ENCODE results near the gene CTNND2.

Gene CTNND2

GRCh38 chr5:11407556-11408145 is 496.6 kb downstream of the CTNND2 start:
- Histone ChIP-seq H3K9me3 (ENCODE audit: control insufficient read depth, insufficient read depth, low read length) (no peaks in the 10 kb centered on the region), H3K27me3 (ENCODE audit: control insufficient read depth, insufficient read depth, low read length) (no peaks in the 10 kb centered on the region), H3K27ac (ENCODE audit: low read length) (no peak overlapping the region), H3K4me3 (ENCODE audit: low read length) (no peak overlapping the region), H3K4me1 (ENCODE audit: control insufficient read depth, insufficient read depth, low read length) (no peaks in the 10 kb centered on the region), H3K36me3 (ENCODE audit: control insufficient read depth, insufficient read depth, low read length) (no peaks in the 10 kb centered on the region)
- no peak for DNase-seq (ENCODE audit: low read depth, low spot score)
- WGBS (ENCODE audit: insufficient coverage, insufficient read length) = no CpG with 5 or more reads among the region's 5 CpGs

DNA sequence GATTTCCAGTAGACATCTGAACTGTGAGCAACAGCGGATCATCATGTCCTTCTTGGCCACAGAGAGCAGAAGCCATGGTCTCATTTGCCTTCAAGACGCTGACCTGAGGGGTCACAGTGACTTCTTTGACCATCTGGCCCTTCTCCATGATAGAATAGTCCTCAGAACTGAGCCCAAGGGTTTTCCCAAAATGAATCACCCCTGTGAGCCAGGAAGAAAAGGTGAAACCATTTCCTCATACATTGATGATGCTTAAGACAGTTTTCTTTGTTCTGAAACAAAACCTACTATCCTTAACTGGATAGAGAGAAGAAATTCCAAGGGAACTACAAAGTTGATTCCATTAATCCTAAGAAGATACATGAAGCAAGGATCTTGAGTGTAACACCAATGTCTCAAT is 503.9 kb downstream of the CTNND2 start:
- WGBS (ENCODE audit: insufficient coverage, insufficient read length) = no CpG with 5 or more reads among the region's 2 CpGs
- no peak for DNase-seq (ENCODE audit: low read depth, low spot score)
- Histone ChIP-seq H3K4me1 (ENCODE audit: control insufficient read depth, insufficient read depth, low read length) (no peaks in the 10 kb centered on the region), H3K27me3 (ENCODE audit: control insufficient read depth, insufficient read depth, low read length) (no peaks in the 10 kb centered on the region), H3K9me3 (ENCODE audit: control insufficient read depth, insufficient read depth, low read length) (no peaks in the 10 kb centered on the region), H3K27ac (ENCODE audit: low read length) (no peak overlapping the region), H3K4me3 (ENCODE audit: low read length) (no peak overlapping the region), H3K36me3 (ENCODE audit: control insufficient read depth, insufficient read depth, low read length) (no peaks in the 10 kb centered on the region)

DNA sequence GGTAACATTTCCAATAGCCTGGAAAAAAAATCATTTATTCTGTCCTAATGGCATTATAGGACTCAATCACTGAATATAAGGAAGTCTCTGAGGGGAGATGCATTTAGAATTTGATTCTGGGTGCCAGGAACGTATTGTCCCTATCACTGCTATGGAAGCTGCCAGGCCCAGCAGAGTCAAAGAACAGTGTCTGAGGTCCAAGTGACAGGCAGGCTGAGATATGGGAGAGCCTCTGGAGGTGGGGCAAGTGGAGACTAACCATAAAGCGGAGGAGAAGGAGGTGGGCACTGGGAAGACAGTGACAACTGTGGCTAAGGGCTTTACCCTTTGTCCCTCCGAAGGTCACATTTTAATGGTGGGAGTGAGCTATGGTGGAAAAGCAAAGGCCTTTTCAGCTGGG is 505.5 kb downstream of the CTNND2 start:
- H3K27me3 ChIP-seq (ENCODE audit: control insufficient read depth, insufficient read depth, low read length) = no peaks in the 10 kb centered on the region
- no CpG with 5 or more reads among the region's 3 CpGs for WGBS (ENCODE audit: insufficient coverage, insufficient read length)
- no peak for DNase-seq (ENCODE audit: low read depth, low spot score)

DNA sequence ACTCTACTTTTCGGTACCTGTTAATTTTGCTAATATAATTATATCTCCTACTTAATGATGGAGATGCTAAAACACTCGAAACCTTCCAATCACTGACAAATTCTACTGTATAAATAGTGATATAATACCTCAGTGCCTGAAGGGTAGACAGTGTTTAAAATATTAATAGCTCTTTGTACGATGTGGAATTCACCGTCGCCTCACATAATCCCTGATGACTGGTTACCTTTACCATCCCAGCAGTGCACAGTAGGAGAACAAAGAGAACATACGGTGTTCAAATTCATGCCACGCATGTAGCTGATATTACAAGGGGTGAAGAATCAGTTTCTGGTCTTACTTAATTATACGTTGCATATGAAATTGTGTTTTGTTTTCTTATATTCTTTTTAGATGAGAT is 506.7 kb downstream of the CTNND2 start:
- no peaks in the 10 kb centered on the region for H3K9me3 ChIP-seq (ENCODE audit: control insufficient read depth, insufficient read depth, low read length)
- H3K27me3 ChIP-seq (ENCODE audit: control insufficient read depth, insufficient read depth, low read length) = no peaks in the 10 kb centered on the region
- H3K27ac ChIP-seq (ENCODE audit: low read length) = no peak overlapping the region
- no peak for DNase-seq (ENCODE audit: low read depth, low spot score)
- WGBS (ENCODE audit: insufficient coverage, insufficient read length) = no CpG with 5 or more reads among the region's 8 CpGs
- H3K4me3 ChIP-seq (ENCODE audit: low read length) = no peak overlapping the region
- H3K4me1 ChIP-seq (ENCODE audit: control insufficient read depth, insufficient read depth, low read length) = no peaks in the 10 kb centered on the region
- no peaks in the 10 kb centered on the region for H3K36me3 ChIP-seq (ENCODE audit: control insufficient read depth, insufficient read depth, low read length)

More for the DNA sequence above, 505.5 kb downstream of the CTNND2 start:
- Histone ChIP-seq H3K4me3 (ENCODE audit: low read length) (no peak overlapping the region), H3K9me3 (ENCODE audit: control insufficient read depth, insufficient read depth, low read length) (no peaks in the 10 kb centered on the region), H3K36me3 (ENCODE audit: control insufficient read depth, insufficient read depth, low read length) (no peaks in the 10 kb centered on the region), H3K27ac (ENCODE audit: low read length) (no peak overlapping the region), H3K4me1 (ENCODE audit: control insufficient read depth, insufficient read depth, low read length) (no peaks in the 10 kb centered on the region)

GRCh38 chr5:11396917-11397316 is 507.3 kb downstream of the CTNND2 start:
- Histone ChIP-seq H3K27ac (ENCODE audit: low read length) (no peak overlapping the region), H3K9me3 (ENCODE audit: control insufficient read depth, insufficient read depth, low read length) (no peaks in the 10 kb centered on the region), H3K4me3 (ENCODE audit: low read length) (no peak overlapping the region), H3K4me1 (ENCODE audit: control insufficient read depth, insufficient read depth, low read length) (no peaks in the 10 kb centered on the region), H3K36me3 (ENCODE audit: control insufficient read depth, insufficient read depth, low read length) (no peaks in the 10 kb centered on the region), H3K27me3 (ENCODE audit: control insufficient read depth, insufficient read depth, low read length) (no peaks in the 10 kb centered on the region)
- DNase-seq (ENCODE audit: low read depth, low spot score) = no peak
- no CpG with 5 or more reads among the region's 5 CpGs for WGBS (ENCODE audit: insufficient coverage, insufficient read length)

DNA sequence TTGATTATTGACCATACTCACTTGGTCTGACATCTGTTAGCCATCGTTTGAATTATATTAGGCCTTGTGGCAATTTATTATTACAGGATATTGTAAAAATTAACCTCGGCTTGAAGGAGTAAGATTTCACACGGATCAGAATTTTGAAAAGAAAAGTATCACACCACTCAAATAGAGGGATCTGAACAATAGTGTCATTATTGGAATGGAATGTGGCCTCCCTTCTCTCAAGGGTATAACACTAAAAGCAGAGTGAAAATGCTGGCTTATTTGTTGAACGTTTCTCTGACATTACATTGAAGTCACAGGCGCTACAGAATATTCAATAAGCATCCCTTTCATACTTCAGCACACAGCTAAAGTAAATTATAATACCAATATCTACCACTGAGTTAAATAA is 509.3 kb downstream of the CTNND2 start:
- no peaks in the 10 kb centered on the region for H3K36me3 ChIP-seq (ENCODE audit: control insufficient read depth, insufficient read depth, low read length)
- no peaks in the 10 kb centered on the region for H3K4me1 ChIP-seq (ENCODE audit: control insufficient read depth, insufficient read depth, low read length)
- no CpG with 5 or more reads among the region's 5 CpGs for WGBS (ENCODE audit: insufficient coverage, insufficient read length)

GRCh38 chr5:11390291-11390767 is 513.9 kb downstream of the CTNND2 start:
- Histone ChIP-seq H3K4me1 (ENCODE audit: control insufficient read depth, insufficient read depth, low read length) (peaks cover 1% of the 10 kb centered on the region; the same call in 1 of the 2 replicates), H3K36me3 (ENCODE audit: control insufficient read depth, insufficient read depth, low read length) (no peaks in the 10 kb centered on the region), H3K27me3 (ENCODE audit: control insufficient read depth, insufficient read depth, low read length) (peaks cover 2% of the 10 kb centered on the region; the same call in 1 of the 2 replicates), H3K9me3 (ENCODE audit: control insufficient read depth, insufficient read depth, low read length) (no peaks in the 10 kb centered on the region), H3K4me3 (ENCODE audit: low read length) (no peak overlapping the region), H3K27ac (ENCODE audit: low read length) (no peak overlapping the region)
- WGBS (ENCODE audit: insufficient coverage, insufficient read length) = no CpG with 5 or more reads among the region's 6 CpGs
- DNase-seq (ENCODE audit: low read depth, low spot score) = no peak

More for the DNA sequence above, 509.3 kb downstream of the CTNND2 start:
- no peaks in the 10 kb centered on the region for H3K27me3 ChIP-seq (ENCODE audit: control insufficient read depth, insufficient read depth, low read length)
- no peak for DNase-seq (ENCODE audit: low read depth, low spot score)
- no peak overlapping the region for H3K27ac ChIP-seq (ENCODE audit: low read length)
- H3K9me3 ChIP-seq (ENCODE audit: control insufficient read depth, insufficient read depth, low read length) = no peaks in the 10 kb centered on the region
- no peak overlapping the region for H3K4me3 ChIP-seq (ENCODE audit: low read length)

DNA sequence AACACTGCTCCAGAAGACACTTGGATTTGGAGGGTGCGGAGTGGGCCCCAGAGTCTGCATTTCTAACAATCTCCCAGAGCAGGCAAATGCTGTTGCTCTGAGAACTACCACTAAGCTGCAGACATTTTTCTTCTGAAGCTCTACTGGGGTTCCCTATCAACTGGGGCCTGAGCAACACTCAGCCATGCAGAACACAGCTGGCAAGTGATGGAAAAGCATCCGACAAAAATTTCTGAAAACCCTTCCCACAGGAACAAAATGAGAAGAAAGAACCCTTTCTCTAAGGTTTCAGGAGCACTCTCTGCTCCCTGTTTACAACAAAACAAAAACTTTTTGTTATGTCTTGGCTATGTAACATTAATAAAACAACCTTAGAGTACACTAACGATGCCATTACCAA is 516.9 kb downstream of the CTNND2 start:
- H3K27ac ChIP-seq (ENCODE audit: low read length) = no peak overlapping the region
- no CpG with 5 or more reads among the region's 3 CpGs for WGBS (ENCODE audit: insufficient coverage, insufficient read length)
- DNase-seq (ENCODE audit: low read depth, low spot score) = no peak
- H3K4me1 ChIP-seq (ENCODE audit: control insufficient read depth, insufficient read depth, low read length) = peaks cover 4% of the 10 kb centered on the region
- H3K36me3 ChIP-seq (ENCODE audit: control insufficient read depth, insufficient read depth, low read length) = no peaks in the 10 kb centered on the region; the same call in 1 of the 2 replicates
- H3K27me3 ChIP-seq (ENCODE audit: control insufficient read depth, insufficient read depth, low read length) = peaks cover 20% of the 10 kb centered on the region
- no peak overlapping the region for H3K4me3 ChIP-seq (ENCODE audit: low read length)
- H3K9me3 ChIP-seq (ENCODE audit: control insufficient read depth, insufficient read depth, low read length) = no peaks in the 10 kb centered on the region

- H3K4me3 ChIP-seq (ENCODE audit: low read length) = no peak overlapping the region
- H3K4me1 ChIP-seq (ENCODE audit: control insufficient read depth, insufficient read depth, low read length) = peaks cover 4% of the 10 kb centered on the region
- no peaks in the 10 kb centered on the region; the same call in 1 of the 2 replicates for H3K36me3 ChIP-seq (ENCODE audit: control insufficient read depth, insufficient read depth, low read length)
- H3K27ac ChIP-seq (ENCODE audit: low read length) = no peak overlapping the region
- DNase-seq (ENCODE audit: low read depth, low spot score) = no peak
- no peaks in the 10 kb centered on the region for H3K9me3 ChIP-seq (ENCODE audit: control insufficient read depth, insufficient read depth, low read length)
- peaks cover 20% of the 10 kb centered on the region for H3K27me3 ChIP-seq (ENCODE audit: control insufficient read depth, insufficient read depth, low read length)
- no CpG with 5 or more reads among the region's 2 CpGs for WGBS (ENCODE audit: insufficient coverage, insufficient read length)
Observed at GRCh38 chr5:11386398-11386797, 517.8 kb downstream of the CTNND2 start.

DNA sequence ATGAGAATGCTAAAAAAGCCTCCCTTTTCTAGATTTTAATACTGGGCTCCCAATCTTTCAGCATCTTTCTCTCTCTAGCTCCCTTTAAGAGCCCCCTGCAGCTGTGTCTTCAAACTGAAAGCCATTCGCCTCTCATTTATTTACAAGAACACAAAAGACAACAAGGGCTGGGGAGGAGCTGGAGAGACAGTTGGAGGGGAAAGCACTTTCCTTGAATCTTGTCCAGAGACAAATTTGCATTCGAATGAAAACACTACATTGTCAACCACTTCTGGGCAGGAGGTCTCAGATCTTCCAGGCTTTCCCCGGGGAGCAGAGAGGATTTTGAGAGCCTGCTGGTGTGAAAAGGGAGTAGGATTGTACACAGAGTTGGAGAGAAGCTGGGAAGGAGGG is 518.3 kb downstream of the CTNND2 start:
- no peak overlapping the region for H3K27ac ChIP-seq (ENCODE audit: low read length)

More for the DNA sequence above, 518.3 kb downstream of the CTNND2 start:
- H3K27me3 ChIP-seq (ENCODE audit: control insufficient read depth, insufficient read depth, low read length) = peaks cover 20% of the 10 kb centered on the region
- H3K4me3 ChIP-seq (ENCODE audit: low read length) = no peak overlapping the region
- no peaks in the 10 kb centered on the region for H3K9me3 ChIP-seq (ENCODE audit: control insufficient read depth, insufficient read depth, low read length)
- WGBS (ENCODE audit: insufficient coverage, insufficient read length) = no CpG with 5 or more reads among the region's 3 CpGs
- H3K36me3 ChIP-seq (ENCODE audit: control insufficient read depth, insufficient read depth, low read length) = no peaks in the 10 kb centered on the region; the same call in 1 of the 2 replicates
- peaks cover 4% of the 10 kb centered on the region for H3K4me1 ChIP-seq (ENCODE audit: control insufficient read depth, insufficient read depth, low read length)
- peak; percentile 79 for DNase-seq (ENCODE audit: low read depth, low spot score)
